IMR-90 (cell line): ENCODE data around the gene ENOX2. TPM values are rescaled to one million over a fixed set of nuclear protein-coding genes. Genes with fewer than 3 reads are reported as not detected.

Source experiments
- ATAC-seq: fragments of 200-7000 bp; cut with Tn5 transposase; 2 replicates; pipeline ENCODE4 v1.9.1; 2020; ENCODE audit warnings: low read depth, mild to moderate bottlenecking, moderate library complexity
- BruUV-seq: library from RNA; stranded (reverse); fragments of 400-500 nt; replicated peaks from 2 replicates; lab custom pipeline; 2021; lab: Mats Ljungman, UMichigan
- CTCF ChIA-PET: fragments of 300-600 bp; formaldehyde crosslinking; extraction: SDS; loops from one replicate; lab custom pipeline; 2021; ENCODE audit warnings: antibody characterized with exemption; lab: Yijun Ruan, JAX
- POLR2A ChIA-PET: fragments of 300-600 bp; sonication (Branson Sonifier 250); formaldehyde crosslinking; loops from one replicate; lab custom pipeline; 2022; ENCODE audit warnings: antibody characterized with exemption; ENCODE audit not compliant: unreplicated experiment; lab: Charles Lee
- DNase-seq: peaks from one replicate; pipeline ENCODE4 v3.0.0; 2013
- H2AFZ ChIP-seq: replicated peaks from 2 replicates; pipeline ENCODE3; 2013; ENCODE audit warnings: low read length, mild to moderate bottlenecking; ENCODE audit not compliant: poor library complexity
- H2AK5ac ChIP-seq: 2 replicates; pipeline ENCODE4 v1.6.1; 2013; ENCODE audit warnings: low read depth, low read length, inconsistent platforms
- H2AK9ac ChIP-seq: replicated peaks from 2 replicates; pipeline ENCODE3; 2013; ENCODE audit warnings: mild to moderate bottlenecking, low read depth, low read length, moderate library complexity; ENCODE audit not compliant: poor library complexity
- H2BK120ac ChIP-seq: 2 replicates; pipeline ENCODE4 v1.6.1; 2013; ENCODE audit warnings: low read depth, low read length, inconsistent platforms
- H2BK15ac ChIP-seq: 3 replicates; pipeline ENCODE4 v1.6.1; 2013; ENCODE audit warnings: low read depth, low read length, inconsistent platforms
- H2BK20ac ChIP-seq: 2 replicates; pipeline ENCODE4 v1.6.1; 2013; ENCODE audit warnings: low read depth, mild to moderate bottlenecking, inconsistent platforms, low read length, moderate library complexity
- H2BK5ac ChIP-seq: 2 replicates; pipeline ENCODE4 v1.6.1; 2013; ENCODE audit warnings: mild to moderate bottlenecking, low read depth, low read length, inconsistent platforms; ENCODE audit not compliant: poor library complexity, severe bottlenecking
- H3K14ac ChIP-seq: replicated peaks from 2 replicates; pipeline ENCODE4 v1.6.1; 2013; ENCODE audit warnings: low read depth, low read length, inconsistent platforms
- H3K18ac ChIP-seq: 2 replicates; pipeline ENCODE4 v1.6.1; 2013; ENCODE audit warnings: low read depth, low read length, control low read depth
- H3K23ac ChIP-seq: 2 replicates; pipeline ENCODE4 v1.6.1; 2013; ENCODE audit warnings: low read depth, low read length, inconsistent platforms
- H3K27ac ChIP-seq: 2 replicates; pipeline ENCODE4 v1.5.1; 2013; ENCODE audit warnings: mild to moderate bottlenecking, control low read depth, low read length; ENCODE audit not compliant: insufficient read depth
- H3K27me3 ChIP-seq: 2 replicates; pipeline ENCODE4 v1.6.1; 2013; ENCODE audit warnings: low read length; ENCODE audit not compliant: control insufficient read depth, insufficient read depth
- H3K36me3 ChIP-seq: 2 replicates; pipeline ENCODE4 v1.6.1; 2013; ENCODE audit warnings: low read length, mixed read lengths; ENCODE audit not compliant: control insufficient read depth, insufficient read depth
- H3K4ac ChIP-seq: 2 replicates; pipeline ENCODE4 v1.6.1; 2013; ENCODE audit warnings: low read depth, low read length, inconsistent platforms
- H3K4me1 ChIP-seq: 2 replicates; pipeline ENCODE4 v1.6.1; 2013; ENCODE audit warnings: low read length, mixed read lengths; ENCODE audit not compliant: control insufficient read depth, insufficient read depth
- H3K4me2 ChIP-seq: 2 replicates; pipeline ENCODE4 v1.6.1; 2013; ENCODE audit warnings: low read depth, mild to moderate bottlenecking, control low read depth, low read length, moderate library complexity
- H3K4me3 ChIP-seq: 2 replicates; pipeline ENCODE4 v1.5.1; 2013; ENCODE audit warnings: low read depth, mild to moderate bottlenecking, control low read depth, low read length, moderate library complexity; ENCODE audit not compliant: insufficient read depth
- H3K56ac ChIP-seq: 2 replicates; pipeline ENCODE4 v1.6.1; 2013; ENCODE audit warnings: low read length, inconsistent platforms; ENCODE audit not compliant: insufficient read depth; ENCODE audit errors: extremely low read depth
- H3K79me1 ChIP-seq, 2 experiments: 2 replicates each; pipeline ENCODE4 v1.6.1; 2013; ENCODE audit warnings: low read length in 2 of 2, inconsistent platforms in 1 of 2, low read depth in 1 of 2
- H3K9ac ChIP-seq: 2 replicates; pipeline ENCODE4 v1.6.1; 2013; ENCODE audit warnings: low read depth, low read length, control low read depth
- H3K9me1 ChIP-seq: 2 replicates; pipeline ENCODE4 v1.6.1; 2013; ENCODE audit warnings: low read length, inconsistent platforms; ENCODE audit not compliant: insufficient read depth
- H3K9me3 ChIP-seq: 2 replicates; pipeline ENCODE4 v1.6.1; 2013; ENCODE audit warnings: low read length; ENCODE audit not compliant: control insufficient read depth, insufficient read depth
- H4K20me1 ChIP-seq: 2 replicates; pipeline ENCODE4 v1.6.1; 2013; ENCODE audit warnings: low read length, inconsistent platforms; ENCODE audit not compliant: insufficient read depth
- H4K5ac ChIP-seq: 2 replicates; pipeline ENCODE4 v1.6.1; 2013; ENCODE audit warnings: mild to moderate bottlenecking, low read depth, low read length, control low read depth
- H4K8ac ChIP-seq, 2 experiments: 2 replicates each; pipeline ENCODE4 v1.6.1; 2013; ENCODE audit warnings: low read depth in 2 of 2, low read length in 2 of 2, control low read depth in 1 of 2, inconsistent platforms in 1 of 2
- H4K91ac ChIP-seq: 2 replicates; pipeline ENCODE4 v1.6.1; 2013; ENCODE audit warnings: low read depth, low read length, inconsistent platforms; ENCODE audit not compliant: insufficient read depth
- BHLHE40 ChIP-seq: fragments of 150-350 bp; IDR thresholded peaks from 2 replicates; pipeline ENCODE4 v1.6.1; 2016; ENCODE audit warnings: mild to moderate bottlenecking, low read depth, low read length
- CEBPB ChIP-seq: IDR thresholded peaks from 2 replicates; pipeline ENCODE4 v1.6.1; 2012; ENCODE audit warnings: low read depth, low read length, improper control_type of control experiment
- CHD1 ChIP-seq: IDR thresholded peaks from 2 replicates; pipeline ENCODE4 v1.6.1; 2012; ENCODE audit warnings: low read depth, low read length, improper control_type of control experiment
- ELK1 ChIP-seq: fragments of 150-350 bp; IDR thresholded peaks from 2 replicates; pipeline ENCODE4 v1.6.1; 2016; ENCODE audit warnings: low read depth, mild to moderate bottlenecking, low read length, moderate library complexity, borderline replicate concordance
- FOS ChIP-seq: fragments of 150-350 bp; IDR thresholded peaks from 2 replicates; pipeline ENCODE4 v1.6.1; 2016; ENCODE audit warnings: low read depth, low read length
- MAFK ChIP-seq: IDR thresholded peaks from 2 replicates; pipeline ENCODE4 v1.6.1; 2012; ENCODE audit warnings: low read depth, low read length, improper control_type of control experiment
- MAZ ChIP-seq: IDR thresholded peaks from 2 replicates; pipeline ENCODE4 v1.6.1; 2012; ENCODE audit warnings: low read depth, mild to moderate bottlenecking, low read length, improper control_type of control experiment, moderate library complexity, borderline replicate concordance
- MXI1 ChIP-seq: IDR thresholded peaks from 2 replicates; pipeline ENCODE4 v1.6.1; 2012; ENCODE audit warnings: low read depth, mild to moderate bottlenecking, low read length, moderate library complexity, borderline replicate concordance
- NFE2L2 ChIP-seq: fragments of 150-350 bp; IDR thresholded peaks from 2 replicates; pipeline ENCODE4 v1.6.1; 2016; ENCODE audit warnings: low read depth, mild to moderate bottlenecking, low read length
- POLR2A ChIP-seq: IDR thresholded peaks from 2 replicates; pipeline ENCODE4 v1.6.1; 2012; ENCODE audit warnings: mild to moderate bottlenecking, low read depth, low read length
- RAD21 ChIP-seq: IDR thresholded peaks from 2 replicates; pipeline ENCODE4 v1.6.1; 2012; ENCODE audit warnings: low read length, improper control_type of control experiment
- RCOR1 ChIP-seq: IDR thresholded peaks from 2 replicates; pipeline ENCODE4 v1.6.1; 2012; ENCODE audit warnings: mild to moderate bottlenecking, low read length, improper control_type of control experiment; ENCODE audit not compliant: insufficient replicate concordance
- RFX5 ChIP-seq: IDR thresholded peaks from 2 replicates; pipeline ENCODE4 v1.8.0; 2012; ENCODE audit warnings: low read depth, mild to moderate bottlenecking, low read length, moderate library complexity
- SMC3 ChIP-seq: fragments of 150-350 bp; IDR thresholded peaks from 2 replicates; pipeline ENCODE4 v1.6.1; 2016; ENCODE audit warnings: low read depth, mild to moderate bottlenecking, antibody characterized with exemption, low read length, moderate library complexity
- USF2 ChIP-seq: fragments of 150-350 bp; IDR thresholded peaks from 2 replicates; pipeline ENCODE4 v1.6.1; 2017; ENCODE audit warnings: mild to moderate bottlenecking, antibody characterized with exemption, low read length, low read depth
- dilution Hi-C: fragments of 300-500 bp; cut with HindIII; formaldehyde crosslinking; loops from one replicate; pipeline ENCODE4 v1.14.3; 2018; ENCODE audit warnings: low sequenced_read_pairs; ENCODE audit not compliant: unreplicated experiment
- in situ Hi-C: fragments of 300-500 bp; cut with MboI; formaldehyde crosslinking; loops from 3 replicates; pipeline ENCODE4 v1.14.3; 2019; ENCODE audit warnings: low sequenced_read_pairs, inconsistent platforms, mixed read lengths
- intact Hi-C: fragments of 100-400 bp; cut with micrococcal nuclease; formaldehyde crosslinking; loops from 2 replicates; pipeline ENCODE4 v1.10.0; 2022
- polyA plus RNA-seq, 3 experiments: library from polyadenylated mRNA; depleted of rRNA; stranded (reverse); fragments of >200 nt; gene quantifications; 2 replicates each; pipeline ENCODE4 v1.2.3, GENCODE V29; 2012; ENCODE audit warnings: low replicate concordance in 1 of 3
- total RNA-seq: library from RNA; depleted of rRNA; stranded (reverse); fragments of >200 nt; gene quantifications from 2 replicates; pipeline ENCODE4 v1.2.3, GENCODE V29; 2012
- TF ChIP-seq, protein P1 (sequence below): conservative IDR thresholded peaks from 2 replicates; pipeline ENCODE4 v1.5.1; 2012; ENCODE audit warnings: mild to moderate bottlenecking, low read depth, low read length, improper control_type of control experiment

ENOX2 gene
- total and polyA plus RNA-seq, 2 of the 4 experiments (the other 2 are of a cell fraction) = 6.3 to 11.8 TPM

GRCh38 chrX:130700629-130701028 lies 202.4 kb downstream of the ENOX2 start:
- Histone ChIP-seq H3K4me1 (peaks cover 3% of the 10 kb centered on the region; the same call in 1 of the 2 replicates), H3K14ac (no peak overlapping the region), H4K20me1 (no peaks in the 10 kb centered on the region), H3K36me3 (no peaks in the 10 kb centered on the region), H2BK20ac (no peak overlapping the region), H3K9ac (no peak overlapping the region), H3K4ac (no peak overlapping the region), H3K4me2 (no peak overlapping the region), H2AK5ac (no peak overlapping the region), H4K5ac (no peak overlapping the region), H2BK120ac (no peak overlapping the region), H2AFZ (no peak overlapping the region), H3K9me1 (no peaks in the 10 kb centered on the region), H3K9me3 (no peaks in the 10 kb centered on the region), H3K27ac (no peak overlapping the region), H3K56ac (no peak overlapping the region), H3K79me1 (no peaks in the 10 kb centered on the region), H4K8ac (no peak overlapping the region), H2BK5ac (no peak overlapping the region), H2BK15ac (no peak overlapping the region), H3K18ac (no peak overlapping the region), H3K23ac (no peak overlapping the region), H4K91ac (no peak overlapping the region), H3K27me3 (no peaks in the 10 kb centered on the region), H3K4me3 (no peak overlapping the region), H2AK9ac (no peak overlapping the region)
- intact Hi-C loops = no loop called here
- ATAC-seq (no peak), DNase-seq (no peak)
- TF ChIP-seq, protein P1, sequence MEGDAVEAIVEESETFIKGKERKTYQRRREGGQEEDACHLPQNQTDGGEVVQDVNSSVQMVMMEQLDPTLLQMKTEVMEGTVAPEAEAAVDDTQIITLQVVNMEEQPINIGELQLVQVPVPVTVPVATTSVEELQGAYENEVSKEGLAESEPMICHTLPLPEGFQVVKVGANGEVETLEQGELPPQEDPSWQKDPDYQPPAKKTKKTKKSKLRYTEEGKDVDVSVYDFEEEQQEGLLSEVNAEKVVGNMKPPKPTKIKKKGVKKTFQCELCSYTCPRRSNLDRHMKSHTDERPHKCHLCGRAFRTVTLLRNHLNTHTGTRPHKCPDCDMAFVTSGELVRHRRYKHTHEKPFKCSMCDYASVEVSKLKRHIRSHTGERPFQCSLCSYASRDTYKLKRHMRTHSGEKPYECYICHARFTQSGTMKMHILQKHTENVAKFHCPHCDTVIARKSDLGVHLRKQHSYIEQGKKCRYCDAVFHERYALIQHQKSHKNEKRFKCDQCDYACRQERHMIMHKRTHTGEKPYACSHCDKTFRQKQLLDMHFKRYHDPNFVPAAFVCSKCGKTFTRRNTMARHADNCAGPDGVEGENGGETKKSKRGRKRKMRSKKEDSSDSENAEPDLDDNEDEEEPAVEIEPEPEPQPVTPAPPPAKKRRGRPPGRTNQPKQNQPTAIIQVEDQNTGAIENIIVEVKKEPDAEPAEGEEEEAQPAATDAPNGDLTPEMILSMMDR = no peak
- TF ChIP-seq CEBPB (no peak), MAZ (no peak), RAD21 (no peak), ELK1 (no peak), MAFK (no peak), RCOR1 (no peak), RFX5 (no peak), NFE2L2 (no peak), POLR2A (no peak), MXI1 (no peak), BHLHE40 (no peak), CHD1 (no peak), SMC3 (no peak), USF2 (no peak), FOS (no peak)
- in situ Hi-C loops = no loop called here
- BruUV-seq = no TSS peak
- ChIA-PET CTCF (no interaction called here), POLR2A (no interaction called here)
- dilution Hi-C loops = no loop called here
